ENCODE results near the gene LGALS14.
"Not testable (repeated sequence)": the region's sequence is repeated elsewhere in the genome, so short reads cannot be mapped to it uniquely, and the experiment has no call there.

LGALS14 gene

DNA sequence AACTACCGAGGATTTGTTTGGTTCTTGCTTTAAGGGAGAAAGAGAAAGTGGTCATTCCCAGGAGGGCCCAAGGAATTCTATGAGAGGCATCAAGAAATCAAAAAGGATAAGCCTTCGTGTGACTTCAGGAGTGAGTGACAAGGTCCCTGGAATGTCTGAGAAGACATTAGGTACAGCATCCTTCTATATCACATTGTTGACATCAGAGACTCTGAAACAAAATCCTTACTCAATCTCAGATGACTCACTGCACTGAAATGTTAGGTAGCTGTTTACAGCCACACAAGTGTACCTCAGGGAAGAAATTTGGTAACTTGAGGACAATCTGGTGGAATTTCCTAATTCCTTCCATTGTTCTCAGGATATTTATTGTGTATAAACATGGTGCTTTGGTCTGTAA, 7.9 kb upstream of the LGALS14 start:
- DNase-seq: no peak

DNA sequence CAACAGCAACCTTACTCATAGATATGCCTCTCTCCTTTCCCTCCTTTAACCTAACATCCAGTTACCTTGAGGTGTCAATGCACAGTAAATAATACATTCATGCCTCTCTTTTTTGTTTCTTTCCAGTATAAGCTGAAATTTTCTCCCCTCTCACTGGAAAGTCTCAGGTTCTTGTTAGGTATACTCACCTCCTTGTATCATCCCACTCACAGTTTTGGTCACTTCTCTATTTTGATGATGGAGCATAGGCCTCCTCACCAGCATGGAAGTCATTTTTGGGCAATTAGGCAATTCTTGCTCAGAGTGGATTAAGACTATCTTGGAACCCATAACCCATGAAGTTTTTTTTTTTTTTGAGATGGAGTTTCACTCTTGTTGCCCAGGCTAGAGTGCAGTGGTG, 5.7 kb upstream of the LGALS14 start:
- DNase-seq: no peak

DNA sequence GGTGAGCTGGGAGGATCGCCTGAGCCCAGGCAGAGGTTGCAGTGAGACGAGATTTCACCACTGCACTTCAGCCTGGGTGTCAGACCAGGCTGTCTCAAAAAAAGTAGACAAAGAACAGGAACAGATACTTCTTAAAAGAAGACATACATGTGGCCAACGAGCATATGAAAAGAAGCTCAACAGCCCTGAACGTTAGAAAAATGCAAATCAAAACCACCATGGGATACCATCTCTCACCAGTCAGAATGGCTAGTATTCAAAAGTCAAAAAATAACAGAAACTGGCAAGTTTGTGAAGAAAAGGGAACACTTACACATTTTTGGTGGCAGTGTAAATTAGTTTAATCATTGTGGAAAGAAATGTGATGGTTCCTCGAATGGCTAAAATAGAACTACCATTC, 3.0 kb upstream of the LGALS14 start:
- no peak for DNase-seq

DNA sequence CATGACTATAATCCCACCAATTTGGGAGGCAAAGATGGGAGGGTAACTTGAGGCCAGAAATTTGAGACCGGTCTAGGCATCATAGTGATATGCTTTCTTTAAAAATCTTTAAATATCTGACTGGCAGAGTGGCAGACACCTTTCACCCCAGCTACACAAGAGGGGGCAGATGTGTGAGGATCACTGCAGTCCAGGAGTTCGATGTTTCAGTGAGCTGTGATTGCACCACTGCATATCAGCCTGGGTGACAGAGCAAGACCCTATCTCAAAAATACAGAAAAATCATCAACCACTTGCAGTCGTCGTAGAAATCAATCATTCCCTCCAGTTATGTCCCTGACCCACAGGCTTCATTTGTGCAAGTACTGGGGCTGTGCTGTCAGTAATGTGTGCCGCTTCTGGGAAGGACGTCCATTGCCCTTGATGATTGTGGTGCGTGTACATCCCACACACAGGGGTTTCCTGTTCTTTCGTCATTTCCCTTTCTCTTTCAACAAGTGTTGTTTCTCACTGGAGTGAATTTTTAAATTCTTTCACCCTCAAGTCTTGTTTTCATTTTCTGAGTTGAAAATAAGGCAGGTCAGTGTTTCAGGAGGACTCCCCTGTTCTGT, 1.4 kb downstream of the LGALS14 start:
- DNase-seq: no peak

- no peak for DNase-seq
These were observed 4.3 kb downstream of the LGALS14 start for GRCh38 chr19:39708594-39708993.

GRCh38 chr19:39709026-39709872, 5.0 kb downstream of the LGALS14 start:
- DNase-seq: no peak

GRCh38 chr19:39710333-39710890, 6.1 kb downstream of the LGALS14 start:
- no peak for DNase-seq

- DNase-seq: not testable (repeated sequence)
These were observed 15.9 kb downstream of the LGALS14 start for GRCh38 chr19:39720144-39720543.

DNA sequence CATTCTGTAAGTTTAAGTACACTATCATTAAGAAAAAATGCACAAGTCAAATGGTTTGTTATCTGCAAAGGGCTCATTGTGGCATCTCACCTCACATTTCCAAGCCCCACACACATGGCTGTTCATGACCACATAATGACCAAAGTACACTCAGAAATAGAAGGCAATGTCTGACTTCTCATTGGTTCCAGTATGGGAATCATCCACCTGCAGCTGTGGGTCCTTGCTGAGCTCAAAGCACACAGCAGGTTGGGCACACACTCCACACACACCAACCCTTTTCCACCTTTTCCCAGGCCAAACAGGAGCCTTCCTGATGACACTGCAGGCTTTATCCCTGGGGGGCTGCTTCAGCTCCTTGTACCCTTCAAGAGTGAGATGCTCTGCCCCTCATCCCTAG, 21.7 kb downstream of the LGALS14 start:
- no peak for DNase-seq

- no peak for DNase-seq
These were observed 23.0 kb downstream of the LGALS14 start for GRCh38 chr19:39727070-39727800.

- no peak for DNase-seq
These were observed 23.8 kb downstream of the LGALS14 start for GRCh38 chr19:39728040-39728439.

- DNase-seq: no peak
These were observed 25.3 kb downstream of the LGALS14 start for GRCh38 chr19:39729594-39729993.

DNA sequence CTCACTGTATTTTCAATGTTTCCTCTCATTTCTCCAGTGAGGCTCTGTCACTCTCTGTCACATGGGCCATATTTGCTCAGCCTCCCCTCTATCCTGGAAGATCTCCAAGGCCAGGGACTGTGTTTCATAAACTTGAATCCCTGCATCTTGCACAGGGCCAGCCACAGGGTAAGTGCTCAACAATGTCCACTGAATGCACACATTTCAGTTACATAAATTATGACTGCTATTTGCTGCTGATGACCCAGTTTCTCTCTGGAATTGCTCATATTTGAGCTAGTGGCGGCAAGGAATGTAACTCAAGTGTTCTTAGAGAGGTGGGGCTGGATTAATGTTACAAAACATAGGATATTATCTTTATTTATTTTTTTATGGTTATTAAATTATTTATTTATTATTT, 27.4 kb downstream of the LGALS14 start:
- DNase-seq: no peak

DNA sequence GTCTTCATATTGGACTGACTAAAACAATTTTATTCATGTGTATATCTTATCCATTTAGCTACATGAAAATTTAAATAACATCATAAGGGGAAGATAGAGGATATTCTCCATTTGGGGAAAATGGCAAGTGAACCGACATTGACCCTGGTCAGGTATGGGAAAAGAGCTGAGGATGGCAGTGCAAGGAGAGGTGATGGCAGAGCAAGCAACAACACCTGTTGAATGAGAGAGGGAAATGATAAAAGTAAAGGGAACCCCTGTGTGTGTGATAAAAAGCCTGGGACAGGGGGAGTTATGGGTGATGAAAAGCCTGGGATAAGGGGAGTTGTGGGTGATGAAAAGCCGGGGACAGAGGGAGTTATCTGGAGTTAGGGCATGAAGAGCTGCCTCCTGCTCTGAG, 29.6 kb downstream of the LGALS14 start:
- DNase-seq: no peak

DNA sequence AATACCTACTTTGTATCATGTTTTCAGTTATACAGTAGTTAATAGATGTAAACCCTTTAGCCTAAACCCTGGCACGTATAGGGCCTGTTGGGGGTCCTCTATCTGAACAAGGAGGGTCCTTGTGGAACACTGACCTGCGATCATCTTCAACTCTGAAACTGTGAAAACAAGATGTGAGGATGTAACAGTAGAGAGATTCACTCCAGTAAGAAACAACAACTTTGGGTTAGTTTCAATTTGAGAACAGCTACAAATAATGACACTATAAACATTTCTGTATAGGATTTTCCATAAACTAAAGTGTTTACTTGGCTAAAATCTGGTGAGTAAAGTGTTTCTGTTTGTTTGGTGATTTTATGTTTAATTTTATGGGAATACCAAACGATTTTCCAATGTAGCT, 31.4 kb downstream of the LGALS14 start:
- no peak for DNase-seq

DNA sequence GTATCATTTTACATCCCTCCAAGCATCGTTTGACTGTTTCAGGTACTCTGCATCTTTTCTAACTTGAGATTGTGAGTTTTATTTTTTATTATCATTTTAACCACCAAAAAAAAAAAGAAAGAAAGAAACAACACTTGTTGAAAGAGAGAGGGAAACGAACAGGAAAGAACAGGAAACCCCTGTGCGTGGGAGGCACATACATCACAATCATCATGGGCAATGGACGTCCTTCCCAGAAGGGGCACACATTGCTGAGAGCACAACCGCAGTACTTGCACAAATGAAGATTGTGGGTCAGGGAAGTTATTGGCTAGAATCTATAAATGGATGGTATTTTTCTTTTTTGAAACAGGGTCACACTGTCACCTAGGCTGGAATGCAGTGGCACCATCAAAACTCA, 31.8 kb downstream of the LGALS14 start:
- DNase-seq: no peak

- no peak for DNase-seq
These were observed 33.1 kb downstream of the LGALS14 start for GRCh38 chr19:39737351-39737750.

DNA sequence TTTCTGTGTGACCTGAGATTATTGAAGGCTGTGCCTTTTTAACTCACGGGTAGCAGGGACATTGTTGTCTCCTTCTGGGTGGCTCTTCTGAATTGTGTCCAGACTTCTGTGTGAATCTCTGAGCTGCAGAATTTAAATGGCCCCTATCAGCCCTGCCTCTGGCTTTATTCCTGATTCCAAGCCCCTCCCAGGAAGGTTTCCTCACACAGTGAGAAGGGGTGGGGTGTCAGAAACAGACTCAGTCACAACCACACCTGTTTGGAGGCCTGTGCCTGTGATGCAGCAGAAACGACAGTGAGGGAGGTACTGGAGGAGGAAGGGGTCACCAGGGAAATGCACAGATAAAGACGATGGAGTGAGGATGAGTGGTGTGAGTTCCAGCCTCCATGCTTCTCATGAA, 33.6 kb downstream of the LGALS14 start, which contains the start of gene CLC:
Gene CLC, minus strand, starts transcription at position 139 of the 400 bp plus-strand sequence. Its CDS starts 77 bp downstream, at position 62.
- DNase-seq: no peak

DNA sequence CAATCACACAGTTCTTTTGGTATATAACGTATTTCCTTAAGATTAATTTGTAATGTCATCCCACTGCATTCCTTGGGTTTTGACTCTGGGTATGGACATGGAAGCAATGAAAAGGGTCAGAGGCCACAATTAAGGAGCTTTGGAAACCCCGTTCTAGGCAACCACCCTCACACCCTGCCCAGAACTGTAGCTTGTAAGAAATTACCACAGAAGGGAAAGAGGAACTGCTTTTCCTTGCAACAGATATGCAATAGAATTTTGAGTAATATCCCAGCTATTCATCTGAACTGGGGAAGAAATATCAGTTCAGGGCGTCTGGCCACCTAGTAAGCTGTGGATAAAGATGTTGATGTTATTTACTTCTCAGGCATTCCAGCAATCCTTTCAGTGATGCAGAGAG, 34.5 kb downstream of the LGALS14 start:
- DNase-seq: no peak

DNA sequence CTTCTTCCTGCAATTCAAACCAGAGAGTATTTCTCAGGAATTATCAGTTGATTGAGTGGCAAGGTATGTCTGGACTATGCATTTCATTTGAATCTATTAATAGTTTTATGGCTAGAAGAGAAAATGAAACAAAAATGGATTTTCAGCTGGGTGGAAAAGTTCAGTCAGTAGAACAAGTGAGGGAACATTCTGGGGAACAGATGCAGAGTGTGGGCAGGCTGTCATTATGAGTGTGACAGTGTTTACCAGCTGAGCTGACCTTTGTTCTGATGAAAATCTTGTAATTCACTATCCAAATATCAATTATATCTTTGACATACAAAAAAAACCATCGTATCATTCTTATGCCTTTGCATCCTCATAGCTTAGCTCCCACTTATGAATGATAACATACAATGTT, 36.1 kb downstream of the LGALS14 start:
- DNase-seq: no peak

DNA sequence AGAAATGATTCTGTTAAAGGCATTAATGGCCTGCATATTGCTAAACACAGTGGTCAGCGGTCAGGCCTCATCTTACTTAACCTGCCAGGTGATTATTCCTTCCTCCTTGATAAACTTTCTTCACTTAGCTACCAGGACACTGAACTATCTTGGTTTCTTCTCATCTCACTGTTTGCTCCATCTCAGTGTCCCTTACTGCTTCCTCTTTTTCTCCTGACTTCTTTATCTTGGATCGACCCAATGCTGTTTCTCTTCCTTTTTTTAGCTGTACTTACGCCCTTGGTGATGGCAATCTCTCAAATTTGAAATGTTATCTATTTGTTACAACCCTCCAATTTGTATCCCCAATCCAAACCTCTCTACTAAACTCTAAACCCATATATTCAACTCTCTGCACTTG, 41.4 kb downstream of the LGALS14 start:
- DNase-seq: no peak

- no peak for DNase-seq
These were observed 42.7 kb downstream of the LGALS14 start for GRCh38 chr19:39746836-39747529.

GRCh38 chr19:39749981-39750380, 45.7 kb downstream of the LGALS14 start:
- DNase-seq: no peak

Measured in activated CD8-positive, alpha-beta memory T cell treated with anti-CD3 and anti-CD28 coated beads for 24 hours (primary cell).